CD4-positive, alpha-beta T cell (primary cell): Measurements from ENCODE around the gene SCAND1. TPM values are rescaled to one million over a fixed set of nuclear protein-coding genes. Genes with fewer than 3 reads are reported as not detected.
"Not testable (repeated sequence)": the region's sequence is repeated elsewhere in the genome, so short reads cannot be mapped to it uniquely, and the experiment has no call there.

ENCODE experiments used
- ATAC-seq: fragments of 200-7000 bp; cut with Tn5 transposase; one replicate; pipeline ENCODE4 v1.10.0; 2022; ENCODE audit warnings: mild to moderate bottlenecking; ENCODE audit not compliant: poor library complexity
- CTCF ChIA-PET: fragments of 350-600 bp; sonication (Branson Sonifier 250); formaldehyde crosslinking; loops from one replicate; lab custom pipeline; 2021; ENCODE audit warnings: antibody characterized with exemption, inconsistent platforms; lab: Charles Lee
- POLR2A ChIA-PET: fragments of 350-600 bp; sonication (Branson Sonifier 250); formaldehyde crosslinking; loops from one replicate; lab custom pipeline; 2021; ENCODE audit warnings: antibody characterized with exemption, inconsistent platforms; lab: Charles Lee
- DNase-seq, 14 experiments: peaks; one replicate each; pipeline ENCODE4 v3.0.0-alpha.2; 2013 to 2020; ENCODE audit warnings: mixed read lengths in 2 of 14
- H3K27ac ChIP-seq, 2 donors: one replicate each; pipeline versions ENCODE4 v1.5.1 to v1.7.0; 2013; ENCODE audit warnings: low read length in 2 of 2, low read depth in 1 of 2, mild to moderate bottlenecking in 1 of 2
- H3K27me3 ChIP-seq, 2 experiments: 1 replicate in 1 of 2; 2 replicates in 1 of 2; pipeline versions ENCODE4 v1.6.1 to v1.7.0; 2013; ENCODE audit warnings: low read length in 2 of 2, control low read depth in 1 of 2, mild to moderate bottlenecking in 1 of 2, moderate library complexity in 1 of 2; ENCODE audit not compliant: insufficient read depth in 2 of 2, control insufficient read depth in 1 of 2
- H3K36me3 ChIP-seq: one replicate; pipeline ENCODE4 v1.6.1; 2013; ENCODE audit warnings: low read length, control low read depth; ENCODE audit not compliant: insufficient read depth
- H3K4me1 ChIP-seq: one replicate; pipeline ENCODE4 v1.6.1; 2013; ENCODE audit warnings: low read length, control low read depth; ENCODE audit not compliant: insufficient read depth
- H3K4me3 ChIP-seq: one replicate; pipeline ENCODE4 v1.5.1; 2013; ENCODE audit warnings: mild to moderate bottlenecking, low read length, moderate library complexity
- H3K9me3 ChIP-seq, 2 experiments: 1 replicate in 1 of 2; 2 replicates in 1 of 2; pipeline versions ENCODE4 v1.6.1 to v1.7.0; 2013; ENCODE audit warnings: low read length in 2 of 2, mild to moderate bottlenecking in 2 of 2, control low read depth in 1 of 2, moderate library complexity in 1 of 2; ENCODE audit not compliant: control insufficient read depth in 1 of 2, insufficient read depth in 1 of 2
- H3K27ac Mint-ChIP-seq: one replicate; pipeline ENCODE4 v1.8.0; 2020; ENCODE audit warnings: mixed read lengths
- H3K27me3 Mint-ChIP-seq: one replicate; pipeline ENCODE4 v1.8.0; 2021; ENCODE audit warnings: mixed read lengths
- H3K36me3 Mint-ChIP-seq: one replicate; pipeline ENCODE4 v1.8.0; 2021; ENCODE audit warnings: low read depth, mixed read lengths
- H3K4me1 Mint-ChIP-seq: one replicate; pipeline ENCODE4 v1.8.0; 2021; ENCODE audit warnings: low read depth, mixed read lengths
- H3K4me3 Mint-ChIP-seq: one replicate; pipeline ENCODE4 v1.8.0; 2020; ENCODE audit warnings: mild to moderate bottlenecking, mixed read lengths
- H3K9me3 Mint-ChIP-seq: one replicate; pipeline ENCODE4 v1.8.0; 2020; ENCODE audit warnings: mixed read lengths
- CTCF ChIP-seq: fragments of 200-600 bp; IDR thresholded peaks from one replicate; pipeline ENCODE4 v1.8.0; 2022; ENCODE audit warnings: antibody characterized with exemption, mild to moderate bottlenecking
- intact Hi-C, 2 experiments: fragments of 100-400 bp; cut with DNase I in 1 of 2; cut with micrococcal nuclease in 1 of 2; formaldehyde crosslinking; loops; one replicate each; pipeline versions ENCODE4 v1.15.1 to v1.9.0; 2023 to 2025; cut with DNase I, micrococcal nuclease
- total RNA-seq, 174 experiments: library from RNA in 2 of 174; stranded (reverse) in 2 of 174; gene quantifications; one replicate each; pipeline ENCODE4 v1.2.3 and lab custom pipeline; 2021 to 2026

SCAND1 gene
- total RNA-seq, 2 experiments from 2014 or later: 77.2 to 82.7 TPM

GRCh38 chr20:35952480-35953386, 1.6 kb downstream of the SCAND1 start:
- ChIA-PET POLR2A (interaction anchor here (0.6 to 3.6 kb wide), 20 partner anchors 8 to 653 kb away, joined by 3 to 126 read pairs (median 15); partner anchors contain the start of genes CEP250, CPNE1, PHF20 and RAB5IF), CTCF (interaction anchor here (1.8 to 2.4 kb wide), 3 partner anchors 10 to 210 kb away, joined by 13 to 21 read pairs (median 13); partner anchors contain the start of gene RBM39)
- H3K36me3 ChIP-seq: peaks cover 12% of the 10 kb centered on the region
- peaks cover 34% of the 10 kb centered on the region for H3K4me1 Mint-ChIP-seq
- H3K9me3 ChIP-seq: no peaks in the 10 kb centered on the region
- intact Hi-C loops: loop anchor here (5.0 to 10.0 kb wide), 7 partner anchors 258 to 1958 kb away; partner anchors contain the start of genes AHCY (in 1 of the 2), EIF6 (in 1 of the 2), ITCH (in 1 of the 2) and NFS1 (in 1 of the 2)
- H3K9me3 Mint-ChIP-seq: no peaks in the 10 kb centered on the region
- no peaks in the 10 kb centered on the region for H3K27me3 ChIP-seq
- H3K4me3 ChIP-seq: peak overlapping the region; percentile 96
- no peaks in the 10 kb centered on the region for H3K27me3 Mint-ChIP-seq
- peak overlapping the region; percentile 98 for H3K27ac Mint-ChIP-seq
- peak overlapping the region; percentile 99 for H3K4me3 Mint-ChIP-seq
- H3K36me3 Mint-ChIP-seq: peaks cover 41% of the 10 kb centered on the region
- H3K4me1 ChIP-seq: peaks cover 31% of the 10 kb centered on the region
- TF ChIP-seq CTCF: no peak
- DNase-seq (peak in 4 of 14 experiments; percentile 9 to 35 (median 26)), ATAC-seq (no peak)
- H3K27ac ChIP-seq: peak overlapping the region; percentile 99

GRCh38 chr20:35952080-35952479, 2.2 kb downstream of the SCAND1 start:
- H3K9me3 Mint-ChIP-seq, H3K9me3 ChIP-seq, ATAC-seq, CTCF ChIA-PET, DNase-seq, H3K4me3 ChIP-seq, H3K27ac ChIP-seq, H3K27me3 ChIP-seq, H3K27me3 Mint-ChIP-seq: not testable (repeated sequence)
- H3K4me1 Mint-ChIP-seq: peaks cover 34% of the 10 kb centered on the region
- peak overlapping the region; percentile 99 for H3K4me3 Mint-ChIP-seq
- H3K36me3 ChIP-seq: peaks cover 17% of the 10 kb centered on the region
- peaks cover 36% of the 10 kb centered on the region for H3K4me1 ChIP-seq
- peaks cover 47% of the 10 kb centered on the region for H3K36me3 Mint-ChIP-seq
- peak overlapping the region; percentile 33 for H3K27ac Mint-ChIP-seq
- intact Hi-C loops: loop anchor here (5.0 to 10.0 kb wide), 7 partner anchors 257 to 1957 kb away; partner anchors contain the start of genes AHCY (in 1 of the 2), EIF6 (in 1 of the 2), ITCH (in 1 of the 2) and NFS1 (in 1 of the 2)
- POLR2A ChIA-PET: interaction anchor here (2.3 to 2.7 kb wide), 2 partner anchors 183 to 461 kb away, joined by 10 to 23 read pairs; no protein-coding TSS in a partner anchor

GRCh38 chr20:35950093-35950492, 4.2 kb downstream of the SCAND1 start:
- H3K4me3 ChIP-seq: no peak overlapping the region
- peaks cover 31% of the 10 kb centered on the region for H3K4me1 ChIP-seq
- no peaks in the 10 kb centered on the region for H3K9me3 Mint-ChIP-seq
- ATAC-seq (no peak), DNase-seq (no peak)
- H3K36me3 Mint-ChIP-seq: peaks cover 54% of the 10 kb centered on the region
- intact Hi-C loops: loop anchor here (5.0 to 10.0 kb wide), 7 partner anchors 255 to 1955 kb away; partner anchors contain the start of genes AHCY (in 1 of the 2), EIF6 (in 1 of the 2), ITCH (in 1 of the 2) and NFS1 (in 1 of the 2)
- no peak overlapping the region for H3K4me3 Mint-ChIP-seq
- CTCF ChIA-PET: no interaction called here
- H3K27ac Mint-ChIP-seq: no peak overlapping the region
- no peak overlapping the region for H3K27ac ChIP-seq
- TF ChIP-seq CTCF: no peak
- H3K36me3 ChIP-seq: peaks cover 24% of the 10 kb centered on the region
- H3K4me1 Mint-ChIP-seq: peaks cover 32% of the 10 kb centered on the region
- no peaks in the 10 kb centered on the region for H3K27me3 Mint-ChIP-seq
- POLR2A ChIA-PET: interaction anchor here (1.1 kb wide), 1 partner anchor 9 kb away, joined by 3 read pairs; no protein-coding TSS in a partner anchor
- H3K27me3 ChIP-seq: no peaks in the 10 kb centered on the region
- no peaks in the 10 kb centered on the region for H3K9me3 ChIP-seq
